Measurements from ENCODE around the gene MIB1.
"Not testable (repeated sequence)": the region's sequence is repeated elsewhere in the genome, so short reads cannot be mapped to it uniquely, and the experiment has no call there.

MIB1 gene

DNA sequence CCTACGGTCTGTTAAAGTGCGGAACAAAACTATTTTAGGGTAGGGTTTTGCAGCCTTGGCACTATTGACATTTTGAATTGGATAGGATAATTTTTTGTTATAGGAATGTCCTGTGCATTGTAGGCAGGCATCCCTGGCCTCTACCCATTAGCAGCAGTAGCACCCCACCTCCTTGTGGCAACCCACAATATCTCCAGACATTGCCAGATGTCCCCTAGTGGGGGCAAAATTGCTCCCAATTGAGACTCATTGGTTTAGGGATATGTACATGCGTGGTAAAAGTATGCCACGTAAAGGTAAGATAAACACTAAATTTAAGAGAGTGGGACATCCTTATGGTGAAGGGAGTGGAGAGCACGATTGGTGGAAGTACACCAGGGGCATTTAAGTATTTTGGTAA, 4.6 kb downstream of the MIB1 start:
- no peak for DNase-seq

- DNase-seq: no peak
Measured at GRCh38 chr18:21747268-21747667, 6.7 kb downstream of the MIB1 start.

DNA sequence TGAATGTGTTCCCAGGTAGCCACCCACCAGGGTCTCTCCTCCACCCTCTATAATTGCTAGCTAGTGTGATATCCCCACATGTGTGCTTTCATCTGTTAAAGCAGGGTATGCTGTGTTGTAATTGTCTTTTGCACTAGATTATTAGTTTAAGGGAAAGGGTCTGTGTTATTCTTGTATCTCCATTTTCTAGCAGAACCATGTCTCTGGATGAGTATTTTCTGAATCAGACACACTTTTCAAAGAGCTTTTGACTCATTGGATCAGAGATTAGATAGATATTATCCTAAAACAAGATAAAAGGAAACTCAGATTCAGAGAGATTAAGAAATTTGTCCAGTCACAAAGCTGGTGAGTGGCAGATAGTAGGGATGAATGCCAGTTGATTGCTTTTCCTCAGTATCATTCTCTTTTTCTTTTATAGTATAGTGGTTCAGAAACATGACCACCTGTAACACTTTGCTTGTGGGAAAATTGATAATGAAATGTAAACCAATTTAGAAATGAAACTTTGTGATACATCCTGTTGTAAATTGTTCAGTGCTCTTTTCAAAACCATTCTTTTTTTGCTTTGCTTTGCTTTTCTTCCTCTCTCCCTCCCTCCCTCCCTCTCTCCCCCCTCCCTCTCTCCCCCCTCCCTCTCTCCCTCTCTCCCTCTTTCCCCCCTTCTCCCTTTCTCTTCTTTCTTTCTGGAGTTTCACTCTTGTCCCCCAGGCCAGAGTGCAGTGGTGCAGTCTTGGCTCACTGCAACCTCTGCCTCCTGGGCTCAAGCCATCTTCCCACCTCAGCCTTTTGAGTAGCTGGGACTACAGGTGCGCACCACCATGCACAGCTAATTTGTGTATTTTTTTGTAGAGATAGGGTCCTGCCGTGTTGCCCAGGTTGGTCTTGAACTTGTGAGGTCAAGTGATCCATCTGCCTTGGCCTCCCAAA, 7.4 kb downstream of the MIB1 start:
- DNase-seq: no peak

- DNase-seq: no peak
Measured at GRCh38 chr18:21757833-21758232, 17.2 kb downstream of the MIB1 start.

- DNase-seq: no peak
Measured at GRCh38 chr18:21759836-21760235, 19.2 kb downstream of the MIB1 start.

- DNase-seq: no peak
Measured at GRCh38 chr18:21760321-21760720, 19.7 kb downstream of the MIB1 start.

- DNase-seq: no peak
Measured at GRCh38 chr18:21761471-21762115, 21.0 kb downstream of the MIB1 start.

- DNase-seq: no peak
Measured at GRCh38 chr18:21762181-21762772, 21.7 kb downstream of the MIB1 start.

GRCh38 chr18:21763846-21764646, 23.5 kb downstream of the MIB1 start:
- no peak for DNase-seq

GRCh38 chr18:21769206-21769605, 28.6 kb downstream of the MIB1 start:
- no peak for DNase-seq

DNA sequence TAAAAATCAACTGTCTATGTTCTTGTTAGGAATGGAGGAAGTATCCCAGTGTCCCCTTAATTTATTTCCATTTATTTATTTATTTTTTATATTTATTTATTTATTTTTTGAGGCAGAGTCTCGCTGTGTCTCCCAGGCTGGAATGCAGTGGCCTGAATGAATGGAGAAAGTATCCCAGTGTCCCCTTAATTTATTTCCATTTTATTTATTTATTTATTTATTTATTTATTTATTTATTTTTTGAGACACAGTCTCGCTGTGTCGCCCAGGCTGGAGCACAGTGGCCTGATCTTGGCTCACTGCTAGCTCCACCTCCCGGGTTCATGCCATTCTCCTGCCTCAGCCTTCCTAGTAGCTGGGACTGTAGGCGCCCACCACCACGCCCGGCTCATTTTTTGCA, 34.1 kb downstream of the MIB1 start:
- no peak for DNase-seq

DNA sequence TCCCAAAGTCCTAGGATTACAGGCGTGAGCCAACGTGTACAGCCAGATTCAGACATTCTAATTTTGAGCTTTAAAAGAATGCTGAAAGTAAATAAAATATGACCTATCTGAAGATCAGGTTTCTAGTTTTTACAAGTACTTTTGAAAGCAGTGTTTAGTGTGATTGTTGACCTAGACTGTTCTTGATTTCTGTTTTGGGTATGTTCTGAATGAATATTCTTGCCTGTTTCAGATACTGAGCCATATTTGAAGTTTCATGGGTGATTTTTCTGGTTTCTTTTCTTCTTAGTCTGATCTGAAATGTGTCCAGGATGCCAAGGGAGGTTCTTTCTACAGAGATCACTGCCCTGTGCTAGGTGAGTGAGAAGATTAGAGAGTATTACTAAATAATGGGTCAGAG, 37.2 kb downstream of the MIB1 start:
- DNase-seq: no peak

- DNase-seq: no peak
Measured at GRCh38 chr18:21786526-21786925, 45.9 kb downstream of the MIB1 start.

DNA sequence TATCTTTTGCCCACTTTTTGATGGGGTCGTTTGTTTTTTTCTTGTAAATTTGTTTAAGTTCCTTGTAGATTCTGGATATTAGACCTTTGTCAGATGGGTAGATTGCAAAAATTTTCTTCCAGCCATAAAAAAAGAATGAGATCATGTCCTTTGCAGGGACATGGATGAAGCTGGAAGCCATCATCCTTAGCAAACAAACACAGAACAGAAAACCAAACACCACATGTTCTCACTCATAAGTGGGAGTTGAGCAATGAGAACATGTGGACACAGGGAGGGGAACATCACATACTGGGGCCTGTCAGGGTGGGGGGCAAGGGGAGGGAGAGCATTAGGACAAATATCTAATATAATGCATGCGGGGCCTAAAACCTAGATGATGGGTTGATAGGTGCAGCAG, 55.5 kb downstream of the MIB1 start:
- DNase-seq: not testable (repeated sequence)

DNA sequence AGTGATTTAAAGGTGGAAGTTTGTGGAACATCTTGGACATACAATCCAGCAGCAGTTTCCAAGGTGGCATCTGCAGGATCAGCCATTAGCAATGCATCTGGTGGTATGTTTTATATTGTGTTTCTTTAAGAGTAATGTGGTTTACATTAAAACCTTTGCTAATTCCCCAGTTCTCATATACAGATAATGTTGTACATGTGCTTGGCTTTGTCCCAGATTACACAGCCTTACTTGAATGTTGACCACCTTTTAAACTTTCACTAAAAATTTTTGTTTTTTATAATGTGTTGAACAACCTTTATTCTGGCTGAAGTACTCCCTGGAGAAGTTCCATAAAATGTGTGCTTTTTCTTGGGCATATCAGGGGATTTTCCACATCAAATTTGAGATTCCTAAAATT, 57.5 kb downstream of the MIB1 start:
- DNase-seq: no peak

DNA sequence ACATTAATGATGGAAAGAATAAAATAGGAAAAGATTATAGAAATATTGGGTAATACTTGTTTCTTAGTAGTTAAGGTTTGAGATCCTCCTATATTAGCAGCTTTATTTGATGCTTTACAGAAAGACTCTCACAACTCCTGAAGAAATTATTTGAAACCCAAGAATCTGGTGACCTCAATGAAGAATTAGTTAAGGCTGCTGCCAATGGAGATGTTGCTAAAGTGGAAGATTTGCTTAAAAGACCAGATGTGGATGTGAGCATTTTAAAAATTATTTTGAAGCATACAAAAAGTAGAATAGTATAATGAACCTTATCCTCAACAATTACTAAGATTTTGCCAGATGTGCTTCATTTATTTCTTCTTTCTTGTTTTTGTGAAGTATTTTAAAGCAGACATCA, 59.1 kb downstream of the MIB1 start:
- no peak for DNase-seq

GRCh38 chr18:21803495-21803894, 62.9 kb downstream of the MIB1 start:
- no peak for DNase-seq

DNA sequence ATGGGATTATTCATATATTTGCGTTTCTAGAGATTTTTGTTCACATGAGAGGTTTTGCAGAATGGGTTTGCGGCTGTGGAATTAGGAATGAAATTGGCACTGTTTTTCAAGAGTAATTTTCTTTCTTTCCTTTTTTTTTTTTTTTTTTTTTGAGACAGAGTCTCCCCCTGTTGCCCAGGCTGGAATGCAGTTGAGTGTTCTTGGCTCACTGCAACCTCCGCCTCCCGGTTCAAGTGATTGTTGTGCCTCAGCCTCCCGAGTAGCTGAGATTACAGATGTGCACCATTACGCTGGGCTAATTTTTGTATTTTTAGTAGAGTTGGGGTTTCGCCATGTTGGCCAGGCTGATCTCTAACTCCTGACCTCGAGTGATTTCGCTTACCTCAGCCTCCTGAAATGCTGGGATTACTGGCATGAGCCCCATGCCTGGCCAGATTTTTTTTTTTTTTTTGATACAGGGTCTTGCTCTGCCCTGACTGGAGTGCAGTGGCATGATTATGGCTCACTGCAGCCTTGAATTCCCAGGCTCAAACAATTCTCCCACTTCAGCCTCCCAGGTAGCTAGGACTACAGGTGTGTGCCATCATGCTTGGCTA, 65.3 kb downstream of the MIB1 start:
- DNase-seq: no peak

- no peak for DNase-seq
Measured at GRCh38 chr18:21808185-21808584, 67.6 kb downstream of the MIB1 start.

DNA sequence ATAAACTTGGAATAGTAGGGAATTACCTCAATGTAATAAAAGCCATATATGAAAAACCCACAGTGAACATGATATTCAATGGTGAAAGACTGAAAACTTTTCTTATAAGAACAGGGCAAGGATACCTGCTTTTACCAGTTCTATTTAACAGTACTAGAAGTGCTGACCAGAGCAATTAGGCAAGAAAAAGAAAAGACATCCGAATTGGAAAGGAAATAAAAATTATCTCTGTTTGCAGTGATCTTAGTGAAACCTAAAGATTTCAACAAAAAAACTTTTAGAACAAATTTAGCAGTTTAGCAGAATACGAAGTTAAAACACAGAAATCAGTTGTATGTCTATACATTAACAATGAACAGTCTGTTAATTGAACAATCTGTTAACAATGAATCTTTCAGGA, 69.1 kb downstream of the MIB1 start:
- no peak for DNase-seq

- DNase-seq: no peak
Measured at GRCh38 chr18:21815101-21815500, 74.5 kb downstream of the MIB1 start.

DNA sequence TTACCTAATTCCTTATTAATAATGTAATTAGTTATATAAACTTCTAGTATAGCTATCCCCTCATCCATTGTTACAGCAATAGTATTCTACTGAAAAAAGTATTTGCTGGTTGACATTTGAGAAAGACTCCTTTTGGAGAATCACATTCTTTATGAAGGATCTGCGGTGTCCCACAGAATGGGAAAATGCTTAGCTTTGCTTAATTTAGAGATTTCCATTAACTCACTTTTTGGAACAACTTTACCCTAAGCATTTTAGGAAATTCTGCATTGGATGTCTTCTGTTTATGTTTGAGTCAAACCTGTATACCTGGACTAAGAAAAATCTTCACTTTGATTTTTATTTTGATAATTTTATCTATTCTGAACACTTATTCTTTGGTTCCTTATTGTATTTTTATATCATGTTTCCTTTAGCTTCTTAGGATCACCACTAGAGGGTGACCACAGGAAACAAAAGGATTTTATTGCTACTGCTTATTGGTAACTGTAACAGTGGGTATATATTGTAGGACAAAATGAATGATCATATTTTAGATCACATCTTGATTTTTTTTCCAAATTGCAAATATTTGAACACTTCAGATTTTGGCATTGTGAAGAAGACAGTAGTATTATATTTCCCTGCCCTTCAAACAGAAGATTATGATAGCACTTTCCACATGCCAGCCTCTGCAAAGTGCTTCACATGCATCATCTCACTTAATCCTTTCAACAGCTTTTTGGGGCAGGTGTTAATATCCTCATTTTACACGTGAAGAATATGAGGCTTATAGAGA, 79.6 kb downstream of the MIB1 start:
- DNase-seq: no peak
